Cerebellar cortex (tissue), 1 donor: ENCODE measurements around the gene UGT1A6.
"Not testable (repeated sequence)": the region's sequence is repeated elsewhere in the genome, so short reads cannot be mapped to it uniquely, and the experiment has no call there.

Experiments used
- DNase-seq: peaks from one replicate; pipeline ENCODE4 v3.0.0-alpha.2; 2015; ENCODE audit warnings: low spot score

The UGT1A6 gene

GRCh38 chr2:233728723-233729301 lies 36.1 kb downstream of the UGT1A6 start, which contains the start of gene UGT1A3:
Gene UGT1A3, plus strand, starts transcription at chr2:233729042. Its CDS starts 85 bp downstream, at chr2:233729127.
- DNase-seq: no peak

DNA sequence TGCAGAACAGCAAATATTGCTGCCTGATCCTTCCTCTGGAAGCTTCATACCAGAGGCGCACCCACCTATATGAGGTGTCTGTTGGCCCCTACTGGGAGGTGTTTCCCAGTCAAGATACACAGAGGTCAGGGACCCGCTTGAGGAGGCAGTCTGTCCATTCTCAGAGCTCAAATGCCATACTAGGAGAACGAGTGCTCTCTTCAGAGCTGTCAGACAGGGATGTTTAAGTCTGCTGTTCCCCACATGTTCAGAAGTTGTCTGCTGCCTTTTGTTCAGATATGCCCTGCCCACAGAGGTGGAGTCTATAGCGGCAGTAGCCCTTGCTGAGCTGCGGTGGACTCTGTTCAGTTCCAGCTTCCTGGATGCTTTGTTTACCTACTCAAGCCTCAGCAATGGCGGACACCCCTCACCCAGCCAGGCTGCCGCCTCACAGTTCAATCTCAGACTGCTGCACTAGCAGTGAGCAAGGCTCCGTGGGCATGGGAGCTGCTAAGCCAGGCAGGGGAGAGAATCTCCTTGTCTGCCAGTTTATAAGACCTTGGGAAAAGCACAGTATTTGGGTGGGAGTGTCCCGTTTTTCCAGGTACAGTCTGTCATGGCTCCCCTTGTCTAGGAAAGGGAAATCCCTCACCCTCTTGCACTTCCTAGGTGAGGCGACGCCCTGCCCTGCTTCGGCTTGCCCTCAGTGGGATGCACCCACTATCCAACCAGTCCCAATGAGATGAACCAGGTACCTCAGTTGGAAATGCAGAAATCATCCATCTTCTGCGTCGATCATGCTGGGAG lies 44.4 kb downstream of the UGT1A6 start:
- not testable (repeated sequence) for DNase-seq

- no peak for DNase-seq
These were observed 48.2 kb downstream of the UGT1A6 start for GRCh38 chr2:233740870-233741269.

GRCh38 chr2:233743464-233744259 lies 51.0 kb downstream of the UGT1A6 start:
- DNase-seq: no peak

DNA sequence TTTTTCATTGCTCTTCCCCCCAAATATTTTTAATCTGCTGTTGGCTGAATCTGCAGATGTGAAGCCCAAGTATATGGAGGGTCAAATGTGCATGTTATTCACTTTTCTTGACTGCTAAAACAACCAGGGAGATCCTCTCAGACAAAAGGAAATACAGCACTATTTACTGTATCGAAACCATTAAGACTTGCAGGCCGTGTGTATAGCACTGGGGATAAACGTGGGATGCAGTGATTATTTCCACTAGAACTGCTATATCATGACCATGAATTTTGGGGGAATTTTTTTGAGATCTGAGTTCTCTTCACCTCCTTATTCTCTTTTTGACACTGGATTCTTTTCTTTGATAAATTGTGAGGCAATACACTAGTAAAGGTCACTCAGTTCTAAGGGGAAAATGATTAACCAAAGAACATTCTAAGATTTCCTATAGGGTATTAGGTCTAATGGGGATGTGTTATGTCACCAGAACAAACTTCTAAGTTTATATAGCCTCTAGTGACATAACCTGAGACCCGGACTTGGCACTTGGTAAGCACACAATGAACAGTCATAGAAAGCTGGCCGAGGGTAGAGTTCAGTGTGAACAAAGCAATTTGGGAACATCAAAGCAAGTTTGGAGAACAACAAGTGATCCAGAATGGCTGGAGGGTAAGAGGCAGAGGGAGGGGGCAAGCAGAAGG lies 52.5 kb downstream of the UGT1A6 start:
- DNase-seq: no peak

DNA sequence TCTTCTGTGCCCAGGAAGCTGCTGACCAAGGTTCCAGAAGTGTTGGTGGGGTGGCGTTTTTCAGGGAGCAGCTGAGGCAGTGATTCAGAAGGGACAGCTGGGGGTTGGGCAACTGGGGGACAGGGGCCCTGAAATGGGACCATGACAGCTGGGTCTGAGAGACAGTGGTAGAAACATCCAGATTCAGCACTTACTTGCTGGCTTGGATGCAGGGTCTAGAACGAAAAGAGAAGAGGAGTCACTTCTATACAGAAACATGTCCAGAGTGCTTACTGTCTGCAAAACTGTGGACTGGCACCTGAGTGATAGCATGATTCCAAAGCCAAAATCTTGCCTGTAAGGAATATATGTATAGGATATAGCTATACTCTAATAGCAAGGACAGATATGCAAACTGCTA lies 53.1 kb downstream of the UGT1A6 start:
- DNase-seq: not testable (repeated sequence)

DNA sequence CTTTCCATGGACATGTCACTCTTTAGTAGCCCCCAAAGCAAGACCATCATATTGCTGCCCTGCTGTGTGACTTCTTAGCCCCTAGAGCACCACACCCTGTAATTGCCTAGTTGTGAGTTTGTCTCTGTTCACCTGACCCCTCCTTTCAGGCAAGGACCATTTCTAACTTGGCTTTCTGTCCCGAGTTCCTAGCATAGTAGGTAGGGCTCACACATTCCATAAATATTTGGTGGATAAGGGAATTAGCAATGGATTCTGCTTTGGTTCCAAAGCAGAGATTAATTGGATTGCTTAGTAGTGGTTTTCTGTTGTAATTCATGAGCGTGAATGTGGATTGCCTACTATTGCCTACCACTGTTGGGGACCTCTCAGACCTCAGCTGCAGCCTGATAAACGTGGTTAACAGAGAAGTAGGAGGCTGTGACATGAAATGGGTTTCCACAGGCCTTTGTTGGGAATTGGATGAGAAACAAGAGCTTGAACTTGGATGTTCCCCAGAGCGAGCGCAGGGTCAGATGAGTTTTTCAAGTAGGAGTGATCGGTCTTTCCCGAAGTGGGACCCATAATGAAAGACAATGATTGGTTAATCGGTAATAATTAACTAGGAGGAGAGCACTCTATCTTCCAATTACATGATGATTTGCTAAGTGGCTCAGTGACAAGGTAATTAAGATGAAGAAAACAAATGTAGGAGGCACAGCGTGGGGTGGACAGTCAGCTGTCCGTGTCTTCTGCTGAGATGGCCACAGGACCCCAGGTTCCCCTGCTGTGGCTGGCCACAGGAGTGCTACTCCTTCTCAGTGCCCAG lies 54.0 kb downstream of the UGT1A6 start:
- DNase-seq: no peak

DNA sequence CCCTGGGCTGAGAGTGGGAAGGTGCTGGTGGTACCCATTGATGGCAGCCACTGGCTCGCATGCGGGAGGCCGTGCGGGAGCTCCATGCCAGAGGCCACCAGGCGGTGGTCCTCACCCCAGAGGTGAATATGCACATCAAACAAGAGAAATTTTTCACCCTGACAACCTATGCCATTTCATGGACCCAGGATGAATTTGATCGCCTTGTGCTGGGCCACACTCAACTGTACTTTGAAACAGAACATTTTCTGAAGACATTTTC lies 54.5 kb downstream of the UGT1A6 start:
- DNase-seq: no peak

DNA sequence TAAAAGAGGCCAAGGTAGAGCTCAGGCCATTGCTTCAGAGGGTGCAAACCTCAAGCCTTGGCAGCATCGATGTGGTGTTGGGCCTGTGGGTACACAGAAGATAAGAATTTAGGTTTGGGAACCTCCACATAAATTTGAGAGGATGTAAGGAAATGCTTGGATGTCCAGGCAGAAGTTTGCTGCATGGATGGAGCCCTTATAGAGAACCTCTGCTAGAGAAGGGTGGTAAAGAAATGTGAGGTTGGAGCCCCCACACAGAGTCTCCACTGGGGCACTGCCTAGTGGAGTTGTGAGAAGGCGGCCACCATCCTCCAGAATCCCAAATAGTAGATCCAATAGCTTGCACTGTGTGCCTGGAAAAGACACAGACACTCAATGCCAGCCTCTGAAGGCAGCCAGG lies 58.0 kb downstream of the UGT1A6 start:
- DNase-seq: not testable (repeated sequence)

- DNase-seq: not testable (repeated sequence)
These were observed 58.7 kb downstream of the UGT1A6 start for GRCh38 chr2:233751212-233752009.

DNA sequence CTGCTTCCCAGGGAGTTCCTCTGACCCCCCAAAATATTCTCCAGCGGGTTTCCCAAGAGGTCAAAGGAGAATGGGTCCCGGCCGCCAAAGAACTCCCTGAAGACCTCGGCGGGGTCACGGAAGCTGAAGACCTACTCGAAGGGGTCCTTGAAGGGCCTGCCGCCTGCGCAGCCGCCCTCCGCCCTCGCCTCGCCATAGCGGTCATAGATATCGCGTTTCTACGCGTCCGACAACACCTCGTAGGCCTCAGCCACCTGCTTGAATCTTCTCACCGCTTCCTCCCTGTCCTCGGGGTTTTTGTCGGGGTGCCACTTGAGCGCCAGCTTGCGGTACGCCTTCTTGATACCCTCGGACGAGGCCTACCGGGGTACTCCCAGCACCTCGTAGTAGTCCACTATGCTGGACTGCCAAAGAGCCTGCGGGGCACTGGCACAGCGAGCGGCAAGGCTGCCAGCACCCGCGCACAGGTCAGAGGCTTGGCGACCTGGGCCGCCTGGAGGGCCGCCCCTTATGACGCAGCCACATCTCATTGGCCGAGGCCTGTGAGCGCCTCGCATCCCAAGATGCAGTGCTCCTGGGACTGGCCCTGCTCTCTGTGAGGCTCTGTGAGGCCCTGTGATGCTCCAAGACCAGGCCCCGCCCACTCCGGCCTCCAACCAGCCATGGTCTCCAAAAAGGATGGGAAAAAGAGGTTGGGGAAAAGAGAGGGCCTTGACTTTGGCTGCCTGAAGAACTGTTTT lies 62.4 kb downstream of the UGT1A6 start:
- no peak for DNase-seq

- no peak for DNase-seq
These were observed 63.9 kb downstream of the UGT1A6 start for GRCh38 chr2:233756429-233757081.

- DNase-seq: no peak
These were observed 65.5 kb downstream of the UGT1A6 start for GRCh38 chr2:233758141-233758540.

DNA sequence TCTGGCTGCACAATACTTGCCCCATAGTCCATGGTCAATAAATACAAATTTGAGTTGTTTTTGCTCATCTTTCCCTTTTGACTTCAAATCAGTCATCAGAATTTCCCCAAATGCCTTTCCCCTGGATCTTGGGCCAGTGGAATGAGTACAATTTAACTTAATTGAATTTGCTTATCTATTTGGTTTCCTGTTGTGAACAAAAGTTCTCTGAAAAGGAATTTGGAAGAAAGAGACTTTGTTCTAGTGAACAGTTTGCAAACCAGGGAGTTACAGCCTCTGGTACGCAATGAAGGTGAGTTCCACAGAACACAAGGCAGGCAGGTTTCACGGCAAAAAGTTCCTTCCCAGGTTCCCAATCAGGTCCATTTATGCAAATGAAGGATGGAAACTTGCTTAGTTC lies 66.2 kb downstream of the UGT1A6 start:
- no peak for DNase-seq

DNA sequence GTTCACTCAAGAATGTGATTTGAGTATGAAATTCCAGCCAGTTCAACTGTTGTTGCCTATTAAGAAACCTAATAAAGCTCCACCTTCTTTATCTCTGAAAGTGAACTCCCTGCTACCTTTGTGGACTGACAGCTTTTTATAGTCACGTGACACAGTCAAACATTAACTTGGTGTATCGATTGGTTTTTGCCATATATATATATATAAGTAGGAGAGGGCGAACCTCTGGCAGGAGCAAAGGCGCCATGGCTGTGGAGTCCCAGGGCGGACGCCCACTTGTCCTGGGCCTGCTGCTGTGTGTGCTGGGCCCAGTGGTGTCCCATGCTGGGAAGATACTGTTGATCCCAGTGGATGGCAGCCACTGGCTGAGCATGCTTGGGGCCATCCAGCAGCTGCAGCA lies 67.4 kb downstream of the UGT1A6 start, which contains the start of gene UGT1A1:
UGT1A1 (plus strand) TSS at position 228 of the 400 bp plus-strand sequence; CDS start at position 246, 18 bp downstream.
- no peak for DNase-seq

DNA sequence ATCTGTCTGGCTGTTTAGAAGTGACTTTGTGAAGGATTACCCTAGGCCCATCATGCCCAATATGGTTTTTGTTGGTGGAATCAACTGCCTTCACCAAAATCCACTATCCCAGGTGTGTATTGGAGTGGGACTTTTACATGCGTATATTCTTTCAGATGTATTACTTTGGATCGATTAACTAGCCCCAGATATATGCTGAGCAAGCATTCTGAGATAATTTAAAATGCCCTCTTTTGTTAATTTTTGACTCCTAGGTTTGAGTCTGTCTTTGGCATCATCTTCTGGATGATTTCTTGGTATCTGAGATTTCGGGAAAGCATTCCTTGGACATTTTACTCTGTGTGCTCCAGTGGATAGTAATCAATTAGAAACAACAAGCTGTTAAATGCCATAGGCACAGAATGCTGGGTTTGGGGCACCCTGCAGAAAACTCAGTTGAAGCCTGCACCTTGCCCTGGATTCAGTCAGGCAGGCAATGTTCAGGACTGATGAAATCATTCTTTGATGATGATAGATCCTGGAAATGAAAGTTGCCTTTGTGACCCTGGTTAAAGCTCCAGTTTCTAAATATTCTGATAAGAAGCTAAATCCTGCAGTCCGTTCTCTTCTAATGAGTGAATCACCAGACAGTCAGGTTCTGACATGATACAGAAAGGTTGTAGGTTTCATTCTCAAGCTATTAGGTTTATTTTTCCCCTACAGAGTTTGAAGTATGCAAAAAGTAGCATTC lies 68.5 kb downstream of the UGT1A6 start:
- no peak for DNase-seq

- no peak for DNase-seq
These were observed 71.6 kb downstream of the UGT1A6 start for GRCh38 chr2:233764264-233764663.

- DNase-seq: no peak
These were observed 72.1 kb downstream of the UGT1A6 start for GRCh38 chr2:233764761-233765160.

DNA sequence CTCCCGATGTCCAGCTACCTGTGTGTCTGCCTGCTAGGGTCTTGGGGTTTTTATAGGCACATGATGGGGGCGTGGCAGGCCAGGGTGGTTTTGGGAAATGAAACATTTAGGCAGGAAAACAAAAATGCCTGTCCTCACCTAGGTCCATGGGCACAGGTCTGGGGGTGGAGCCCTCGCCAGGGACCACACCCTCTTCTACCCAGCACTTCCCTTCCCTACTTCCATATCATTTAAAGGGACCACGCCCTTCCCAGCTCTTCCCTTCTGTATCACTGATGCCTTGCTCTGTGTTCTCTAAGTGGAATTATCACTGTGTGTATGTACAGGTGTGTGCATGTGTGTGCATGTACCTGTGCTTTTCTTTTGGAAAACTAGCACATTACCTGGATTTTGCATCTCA lies 73.7 kb downstream of the UGT1A6 start:
- DNase-seq: no peak
